Nephron progenitor cell (in vitro differentiated cells): ENCODE measurements around the gene EMB.
"Not testable (repeated sequence)": the region's sequence is repeated elsewhere in the genome, so short reads cannot be mapped to it uniquely, and the experiment has no call there.

Experiments
- DNase-seq: peaks from one replicate; pipeline ENCODE4 v3.0.0; 2021
- H3K27ac Mint-ChIP-seq: 2 replicates; pipeline ENCODE4 v1.8.0; 2021; ENCODE audit warnings: mild to moderate bottlenecking, moderate library complexity, mixed read lengths
- H3K27me3 Mint-ChIP-seq: 2 replicates; pipeline ENCODE4 v1.8.0; 2021; ENCODE audit warnings: mild to moderate bottlenecking, low read depth, mixed read lengths; ENCODE audit not compliant: poor library complexity
- H3K36me3 Mint-ChIP-seq: 2 replicates; pipeline ENCODE4 v1.8.0; 2021; ENCODE audit warnings: low read depth, mixed read lengths
- H3K4me1 Mint-ChIP-seq: 2 replicates; pipeline ENCODE4 v1.8.0; 2021; ENCODE audit warnings: mixed read lengths
- H3K4me3 Mint-ChIP-seq: 2 replicates; pipeline ENCODE4 v1.8.0; 2021; ENCODE audit warnings: mild to moderate bottlenecking, moderate library complexity, mixed read lengths
- H3K9me3 Mint-ChIP-seq: 2 replicates; pipeline ENCODE4 v1.8.0; 2021; ENCODE audit warnings: mild to moderate bottlenecking, moderate library complexity, mixed read lengths
- TF ChIP-seq, protein P1 (sequence below): fragments of 200-600 bp; sonication (generic); IDR thresholded peaks from 2 replicates; pipeline ENCODE4 v1.5.0; 2021; ENCODE audit warnings: antibody characterized with exemption

EMB gene

DNA sequence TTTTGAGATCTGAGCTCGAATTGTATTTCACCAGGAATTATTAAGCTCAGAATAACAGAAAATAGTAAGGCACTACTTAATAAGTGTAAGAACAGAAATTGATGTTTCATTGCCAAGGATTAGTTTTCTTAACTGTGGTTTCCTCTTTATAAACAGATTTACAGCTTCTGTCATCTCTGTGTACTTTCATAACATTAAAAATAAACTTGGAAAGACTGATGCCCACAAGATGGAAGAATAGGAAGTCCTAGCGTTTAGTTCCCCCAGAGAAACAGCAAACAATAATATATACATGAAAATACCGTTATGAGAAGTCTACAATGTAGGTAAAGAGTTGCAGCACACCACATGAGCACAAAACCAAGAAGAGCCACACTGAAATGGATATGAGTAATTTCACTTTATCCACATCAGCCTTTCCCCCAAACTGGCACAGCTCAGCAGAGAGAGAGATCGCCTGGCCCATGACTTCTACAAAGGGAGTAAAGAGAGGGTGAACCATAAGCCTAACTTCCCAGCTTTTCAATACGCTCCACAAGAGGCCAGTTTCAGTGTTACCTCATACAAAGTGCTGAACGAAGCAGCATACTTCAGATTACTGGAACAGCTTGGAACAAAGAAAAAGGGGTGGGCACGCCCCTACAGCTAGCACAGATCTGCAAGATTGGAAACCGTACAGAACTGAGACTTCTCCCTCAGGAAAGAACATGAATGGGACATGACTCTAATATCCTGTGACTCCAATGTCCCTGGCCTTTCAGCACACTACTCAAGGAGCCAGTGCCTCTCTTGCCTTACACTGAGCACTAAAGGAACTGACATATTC, 75.4 kb downstream of the EMB start:
- H3K27me3 Mint-ChIP-seq: no peaks in the 10 kb centered on the region
- no peaks in the 10 kb centered on the region for H3K4me1 Mint-ChIP-seq
- no peak for DNase-seq
- peaks cover 74% of the 10 kb centered on the region for H3K9me3 Mint-ChIP-seq
- TF ChIP-seq, protein P1, sequence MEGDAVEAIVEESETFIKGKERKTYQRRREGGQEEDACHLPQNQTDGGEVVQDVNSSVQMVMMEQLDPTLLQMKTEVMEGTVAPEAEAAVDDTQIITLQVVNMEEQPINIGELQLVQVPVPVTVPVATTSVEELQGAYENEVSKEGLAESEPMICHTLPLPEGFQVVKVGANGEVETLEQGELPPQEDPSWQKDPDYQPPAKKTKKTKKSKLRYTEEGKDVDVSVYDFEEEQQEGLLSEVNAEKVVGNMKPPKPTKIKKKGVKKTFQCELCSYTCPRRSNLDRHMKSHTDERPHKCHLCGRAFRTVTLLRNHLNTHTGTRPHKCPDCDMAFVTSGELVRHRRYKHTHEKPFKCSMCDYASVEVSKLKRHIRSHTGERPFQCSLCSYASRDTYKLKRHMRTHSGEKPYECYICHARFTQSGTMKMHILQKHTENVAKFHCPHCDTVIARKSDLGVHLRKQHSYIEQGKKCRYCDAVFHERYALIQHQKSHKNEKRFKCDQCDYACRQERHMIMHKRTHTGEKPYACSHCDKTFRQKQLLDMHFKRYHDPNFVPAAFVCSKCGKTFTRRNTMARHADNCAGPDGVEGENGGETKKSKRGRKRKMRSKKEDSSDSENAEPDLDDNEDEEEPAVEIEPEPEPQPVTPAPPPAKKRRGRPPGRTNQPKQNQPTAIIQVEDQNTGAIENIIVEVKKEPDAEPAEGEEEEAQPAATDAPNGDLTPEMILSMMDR: no peak
- H3K36me3 Mint-ChIP-seq: no peaks in the 10 kb centered on the region
- no peak overlapping the region for H3K4me3 Mint-ChIP-seq
- H3K27ac Mint-ChIP-seq: no peak overlapping the region

DNA sequence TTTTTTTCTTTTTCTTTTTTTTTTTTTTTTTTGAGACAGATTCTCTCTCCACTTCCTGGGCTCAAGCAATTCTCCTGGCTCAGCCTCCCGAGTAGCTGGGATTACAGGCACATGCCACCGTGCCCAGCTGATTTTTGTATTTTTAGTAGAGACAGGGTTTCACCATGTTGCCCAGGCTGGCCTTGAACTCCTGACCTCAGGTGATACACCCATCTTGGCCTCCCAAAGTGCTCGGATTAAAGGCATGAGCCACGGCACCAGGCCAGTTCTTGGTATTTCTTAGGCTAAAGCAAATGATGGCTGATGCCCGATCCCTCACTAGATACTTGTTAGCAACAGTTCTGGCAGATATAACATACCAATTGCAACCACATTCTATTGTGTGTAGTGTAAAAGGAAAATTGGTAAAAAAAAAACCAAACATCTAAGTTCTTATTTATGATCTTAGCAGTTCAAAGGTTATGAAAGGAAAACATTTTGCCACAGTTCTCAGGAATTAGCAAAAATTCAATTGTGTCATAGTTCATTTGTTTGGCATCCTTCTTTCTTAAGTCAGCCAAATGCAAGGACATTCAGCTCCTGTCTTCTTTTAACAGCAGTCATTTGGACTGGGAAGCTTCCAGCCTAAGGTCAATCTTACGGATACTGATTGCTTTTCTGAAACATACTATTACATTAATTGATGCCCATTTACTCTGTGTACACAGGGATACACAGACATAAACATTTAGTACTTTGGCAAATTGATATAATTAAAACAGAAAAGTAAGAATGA, 76.4 kb downstream of the EMB start:
- DNase-seq, H3K27ac Mint-ChIP-seq, H3K4me1 Mint-ChIP-seq, H3K4me3 Mint-ChIP-seq, H3K27me3 Mint-ChIP-seq, H3K36me3 Mint-ChIP-seq: not testable (repeated sequence)
- peaks cover 72% of the 10 kb centered on the region for H3K9me3 Mint-ChIP-seq

DNA sequence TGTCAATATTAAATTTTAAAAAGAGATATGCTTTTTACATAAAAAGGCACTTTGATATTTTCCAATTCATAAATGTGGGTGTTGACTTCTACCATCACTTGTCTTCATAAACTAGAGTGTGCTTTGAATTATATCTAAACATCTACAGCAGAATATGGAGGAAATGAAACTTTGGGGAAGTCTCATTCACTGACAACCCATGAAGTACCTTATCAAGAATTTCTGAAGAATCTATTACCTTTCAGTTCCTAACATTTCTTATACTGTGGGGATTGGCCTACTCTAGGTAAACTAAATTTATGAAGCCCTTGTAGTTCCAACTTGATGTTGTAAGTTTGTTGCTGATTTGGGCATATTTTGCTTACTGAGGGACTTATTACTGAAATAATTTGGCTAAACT, 81.9 kb downstream of the EMB start:
- H3K36me3 Mint-ChIP-seq: no peaks in the 10 kb centered on the region
- no peak overlapping the region for H3K27ac Mint-ChIP-seq
- H3K4me1 Mint-ChIP-seq: no peaks in the 10 kb centered on the region
- TF ChIP-seq, protein P1: no peak
- H3K9me3 Mint-ChIP-seq: peaks cover 53% of the 10 kb centered on the region
- no peak for DNase-seq
- H3K27me3 Mint-ChIP-seq: no peaks in the 10 kb centered on the region
- H3K4me3 Mint-ChIP-seq: no peak overlapping the region

DNA sequence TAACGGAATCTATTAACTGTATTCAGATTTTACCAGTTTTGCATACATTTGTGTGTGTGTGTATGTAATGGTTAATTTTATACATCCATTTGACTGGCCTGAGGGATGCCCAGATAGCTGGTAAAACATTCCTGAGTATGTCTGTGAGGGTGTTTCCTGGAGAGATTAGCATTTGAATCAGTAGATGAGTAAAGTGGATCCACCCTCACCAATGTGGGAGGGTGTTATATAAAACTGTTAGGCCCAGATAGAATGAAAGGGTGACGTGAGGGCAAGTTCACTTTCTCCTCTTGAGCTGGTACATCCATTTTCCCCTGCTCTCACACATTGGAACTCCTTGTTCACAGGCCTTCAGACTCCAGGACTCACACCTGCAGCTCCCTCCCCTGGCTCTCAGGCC, 88.7 kb downstream of the EMB start:
- Mint-ChIP-seq H3K4me3 (no peak overlapping the region), H3K4me1 (no peaks in the 10 kb centered on the region), H3K27ac (no peak overlapping the region), H3K36me3 (no peaks in the 10 kb centered on the region), H3K27me3 (peaks cover 4% of the 10 kb centered on the region), H3K9me3 (peaks cover 30% of the 10 kb centered on the region)
- DNase-seq: no peak
- TF ChIP-seq, protein P1: no peak
